ENCODE results near the gene KRTAP10-4.
"Not testable (repeated sequence)": the region's sequence is repeated elsewhere in the genome, so short reads cannot be mapped to it uniquely, and the experiment has no call there.

Gene KRTAP10-4

GRCh38 chr21:44534688-44535087, 38.8 kb upstream of the KRTAP10-4 start:
- DNase-seq (ENCODE audit: low read depth in 3 of 3) = no peak

GRCh38 chr21:44535963-44536362, 37.6 kb upstream of the KRTAP10-4 start:
- DNase-seq (ENCODE audit: low read depth in 3 of 3) = no peak

- no peak for DNase-seq (ENCODE audit: low read depth in 3 of 3)
These were observed 35.3 kb upstream of the KRTAP10-4 start for GRCh38 chr21:44537930-44538911.

GRCh38 chr21:44539046-44539445, 34.5 kb upstream of the KRTAP10-4 start:
- no peak for DNase-seq (ENCODE audit: low read depth in 3 of 3)

GRCh38 chr21:44539991-44540666, 33.4 kb upstream of the KRTAP10-4 start, which contains the start of gene KRTAP10-1:
Gene KRTAP10-1 (minus strand): TSS chr21:44540195. CDS start chr21:44540150, 45 bp downstream.
- DNase-seq (ENCODE audit: low read depth in 3 of 3) = no peak

GRCh38 chr21:44540741-44541288, 32.7 kb upstream of the KRTAP10-4 start:
- no peak for DNase-seq (ENCODE audit: low read depth in 3 of 3)

GRCh38 chr21:44542716-44543115, 30.8 kb upstream of the KRTAP10-4 start:
- DNase-seq (ENCODE audit: low read depth in 3 of 3) = no peak

- DNase-seq (ENCODE audit: low read depth in 3 of 3) = no peak
These were observed 29.0 kb upstream of the KRTAP10-4 start for GRCh38 chr21:44544566-44544965.

GRCh38 chr21:44547656-44548331, 25.7 kb upstream of the KRTAP10-4 start:
- DNase-seq (ENCODE audit: low read depth in 3 of 3) = peak in 1 of 3 experiments; percentile 6

- DNase-seq (ENCODE audit: low read depth in 3 of 3) = no peak
These were observed 25.1 kb upstream of the KRTAP10-4 start for GRCh38 chr21:44548381-44548780.

- DNase-seq (ENCODE audit: low read depth in 3 of 3) = no peak
These were observed 24.6 kb upstream of the KRTAP10-4 start for GRCh38 chr21:44548922-44549321.

- DNase-seq (ENCODE audit: low read depth in 3 of 3) = no peak
These were observed 23.9 kb upstream of the KRTAP10-4 start for GRCh38 chr21:44549525-44550211.

- DNase-seq (ENCODE audit: low read depth in 3 of 3) = not testable (repeated sequence)
These were observed 23.2 kb upstream of the KRTAP10-4 start for GRCh38 chr21:44550285-44550684.

- DNase-seq (ENCODE audit: low read depth in 3 of 3) = no peak
These were observed 22.7 kb upstream of the KRTAP10-4 start for GRCh38 chr21:44550807-44551206.

GRCh38 chr21:44551340-44551961, 22.1 kb upstream of the KRTAP10-4 start, which contains the start of gene KRTAP10-2:
Gene KRTAP10-2 (minus strand): TSS chr21:44551505. CDS start chr21:44551458, 47 bp downstream.
- DNase-seq (ENCODE audit: low read depth in 3 of 3) = no peak

- DNase-seq (ENCODE audit: low read depth in 3 of 3) = no peak
These were observed 21.4 kb upstream of the KRTAP10-4 start for GRCh38 chr21:44552136-44552535.

- DNase-seq (ENCODE audit: low read depth in 3 of 3) = no peak
These were observed 20.8 kb upstream of the KRTAP10-4 start for GRCh38 chr21:44552681-44553080.

GRCh38 chr21:44555200-44555875, 18.2 kb upstream of the KRTAP10-4 start:
- no peak for DNase-seq (ENCODE audit: low read depth in 3 of 3)

GRCh38 chr21:44556879-44557278, 16.6 kb upstream of the KRTAP10-4 start:
- DNase-seq (ENCODE audit: low read depth in 3 of 3) = no peak

All from stimulated activated CD4-positive, alpha-beta T cell treated with anti-CD3 and anti-CD28 coated beads, TNF-alpha, amount 100 ng/mL, for 24 hours (primary cell).